HG03196 (cell line): ENCODE results near the gene THRAP3.
"Not testable (repeated sequence)": the region's sequence is repeated elsewhere in the genome, so short reads cannot be mapped to it uniquely, and the experiment has no call there.

Source experiments
- ATAC-seq: cut with Tn5 transposase; IDR thresholded peaks from one replicate; pipeline ENCODE4 v1.9.1; 2021; ENCODE audit not compliant: unreplicated experiment

The THRAP3 gene, protein sequence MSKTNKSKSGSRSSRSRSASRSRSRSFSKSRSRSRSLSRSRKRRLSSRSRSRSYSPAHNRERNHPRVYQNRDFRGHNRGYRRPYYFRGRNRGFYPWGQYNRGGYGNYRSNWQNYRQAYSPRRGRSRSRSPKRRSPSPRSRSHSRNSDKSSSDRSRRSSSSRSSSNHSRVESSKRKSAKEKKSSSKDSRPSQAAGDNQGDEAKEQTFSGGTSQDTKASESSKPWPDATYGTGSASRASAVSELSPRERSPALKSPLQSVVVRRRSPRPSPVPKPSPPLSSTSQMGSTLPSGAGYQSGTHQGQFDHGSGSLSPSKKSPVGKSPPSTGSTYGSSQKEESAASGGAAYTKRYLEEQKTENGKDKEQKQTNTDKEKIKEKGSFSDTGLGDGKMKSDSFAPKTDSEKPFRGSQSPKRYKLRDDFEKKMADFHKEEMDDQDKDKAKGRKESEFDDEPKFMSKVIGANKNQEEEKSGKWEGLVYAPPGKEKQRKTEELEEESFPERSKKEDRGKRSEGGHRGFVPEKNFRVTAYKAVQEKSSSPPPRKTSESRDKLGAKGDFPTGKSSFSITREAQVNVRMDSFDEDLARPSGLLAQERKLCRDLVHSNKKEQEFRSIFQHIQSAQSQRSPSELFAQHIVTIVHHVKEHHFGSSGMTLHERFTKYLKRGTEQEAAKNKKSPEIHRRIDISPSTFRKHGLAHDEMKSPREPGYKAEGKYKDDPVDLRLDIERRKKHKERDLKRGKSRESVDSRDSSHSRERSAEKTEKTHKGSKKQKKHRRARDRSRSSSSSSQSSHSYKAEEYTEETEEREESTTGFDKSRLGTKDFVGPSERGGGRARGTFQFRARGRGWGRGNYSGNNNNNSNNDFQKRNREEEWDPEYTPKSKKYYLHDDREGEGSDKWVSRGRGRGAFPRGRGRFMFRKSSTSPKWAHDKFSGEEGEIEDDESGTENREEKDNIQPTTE

GRCh38 chr1:36223996-36224536, at the start of gene THRAP3:
Gene THRAP3, plus strand, starts transcription at chr1:36224443. Its CDS starts 58,121 bp downstream, at chr1:36282564.
- peak; percentile 94 for ATAC-seq

GRCh38 chr1:36174713-36175112, 49.5 kb upstream of the THRAP3 start:
- no peak for ATAC-seq

DNA sequence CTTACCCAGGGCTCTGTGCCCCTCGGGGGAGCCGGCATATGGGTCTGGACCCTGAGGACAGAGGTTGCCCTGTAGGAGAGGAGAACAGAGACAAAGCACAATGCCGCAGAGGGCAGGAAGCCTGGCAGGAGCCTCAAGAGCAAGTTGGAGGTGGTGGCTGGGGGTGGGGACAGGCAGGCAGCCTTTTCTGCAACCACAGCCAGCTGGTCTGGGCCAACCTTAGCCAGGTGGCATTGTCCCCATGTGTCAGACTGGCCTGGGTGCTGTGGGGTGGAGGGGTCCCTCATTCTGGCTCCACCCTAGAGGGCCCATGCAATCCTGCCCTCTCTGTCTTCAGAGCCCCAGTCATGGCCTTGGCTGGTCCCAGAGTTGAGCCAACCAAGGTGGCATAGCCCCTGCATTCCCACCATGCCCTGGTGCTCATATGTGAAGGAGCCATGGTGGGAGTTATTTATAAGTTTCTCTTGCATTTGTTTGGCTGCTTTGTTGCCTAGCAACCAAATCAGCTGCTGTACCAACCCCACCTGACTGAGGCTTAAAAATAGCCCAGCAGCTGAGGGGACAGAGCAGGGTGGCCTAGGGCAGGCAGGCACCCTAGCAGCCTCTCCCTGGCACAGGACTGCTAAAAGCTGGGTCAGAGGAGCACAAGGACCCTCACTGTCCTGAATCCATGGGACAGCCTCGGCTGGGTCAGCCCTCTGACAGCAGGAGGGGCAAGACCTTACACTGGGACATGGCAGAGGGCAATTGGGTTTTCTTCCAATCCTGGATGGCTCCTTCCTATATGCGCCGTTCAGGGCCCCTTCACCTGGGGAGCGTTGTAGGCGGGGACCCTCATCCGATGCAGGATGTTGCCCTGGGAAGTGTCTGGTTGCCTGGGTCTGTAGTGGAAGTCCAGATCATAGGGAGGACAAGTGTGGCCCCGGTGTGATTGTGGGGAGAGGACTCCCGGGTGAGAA, 48.8 kb upstream of the THRAP3 start:
- ATAC-seq = no peak

DNA sequence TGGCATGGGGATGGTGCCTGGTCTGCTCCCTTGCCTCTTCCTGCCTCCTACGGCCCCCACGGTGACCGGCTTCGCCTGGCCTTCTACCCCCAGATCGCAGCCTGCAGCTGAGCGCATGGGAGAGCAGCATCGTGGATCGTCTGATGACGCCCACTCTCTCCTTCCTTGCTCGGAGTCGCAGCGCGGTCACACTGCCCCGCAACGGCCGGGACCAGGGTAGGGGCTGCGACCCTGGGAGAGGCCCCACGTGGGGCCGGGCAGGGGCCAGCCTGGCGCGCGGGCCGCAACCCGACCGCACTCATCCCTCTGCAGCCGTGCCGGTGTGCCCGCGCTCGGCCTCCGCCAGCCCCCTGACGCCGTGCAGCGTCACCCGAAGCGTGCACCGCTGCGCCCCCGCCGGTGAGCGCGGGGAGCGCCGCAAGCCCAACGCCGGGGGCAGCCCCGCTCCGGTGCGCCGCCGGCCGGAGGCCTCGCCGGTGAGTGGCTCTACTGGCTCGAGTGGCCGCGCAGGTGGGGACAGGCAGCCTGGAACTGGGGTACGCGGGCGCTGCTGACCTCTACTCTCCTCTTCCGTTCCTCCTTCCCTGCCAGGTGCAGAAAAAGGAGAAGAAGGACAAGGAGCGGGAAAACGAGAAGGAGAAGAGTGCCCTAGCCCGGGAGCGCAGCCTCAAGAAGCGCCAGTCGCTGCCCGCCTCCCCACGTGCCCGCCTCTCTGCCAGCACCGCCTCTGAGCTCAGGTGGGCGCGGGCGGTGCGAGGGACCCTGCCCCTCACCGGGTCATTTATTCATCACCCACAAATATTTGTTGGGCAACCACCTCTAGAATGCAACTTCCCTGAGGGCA, 47.9 kb upstream of the THRAP3 start:
- ATAC-seq = no peak

DNA sequence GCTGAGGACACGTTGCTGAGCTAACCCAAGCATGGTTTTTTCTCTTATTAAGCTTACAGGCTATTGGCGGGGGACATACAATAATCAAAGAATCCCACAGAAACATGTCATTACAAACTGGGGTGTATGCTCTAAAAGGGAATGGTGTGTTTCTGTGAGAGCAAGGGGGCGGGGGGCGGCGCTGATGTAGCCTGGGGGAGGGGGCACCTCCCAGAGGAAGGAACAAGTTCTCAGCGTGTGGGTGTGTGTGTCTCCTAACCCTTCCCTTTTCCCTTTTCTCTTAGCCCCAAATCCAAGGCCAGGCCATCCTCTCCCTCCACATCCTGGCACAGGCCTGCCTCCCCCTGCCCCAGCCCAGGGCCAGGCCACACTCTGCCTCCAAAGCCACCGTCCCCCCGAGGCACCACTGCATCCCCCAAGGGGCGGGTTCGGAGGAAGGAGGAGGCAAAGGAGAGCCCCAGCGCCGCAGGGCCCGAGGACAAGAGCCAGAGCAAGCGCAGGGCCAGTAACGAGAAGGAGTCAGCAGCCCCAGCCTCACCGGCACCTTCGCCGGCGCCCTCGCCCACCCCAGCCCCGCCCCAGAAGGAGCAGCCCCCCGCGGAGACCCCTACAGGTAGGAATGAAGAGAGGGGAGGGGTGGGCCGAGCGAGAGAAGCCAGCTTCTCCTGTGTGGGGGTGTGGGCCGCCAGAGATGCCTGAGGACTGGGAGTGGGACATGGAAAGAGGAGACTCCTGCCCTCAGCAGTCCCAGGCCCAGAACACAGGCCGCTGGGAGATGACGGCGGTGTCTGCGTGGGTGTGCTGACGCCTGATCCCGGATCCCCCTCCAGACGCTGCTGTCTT, 46.4 kb upstream of the THRAP3 start:
- ATAC-seq = no peak

- no peak for ATAC-seq
Observed at GRCh38 chr1:36178471-36179219, 45.6 kb upstream of the THRAP3 start.

GRCh38 chr1:36179220-36179600, 45.0 kb upstream of the THRAP3 start:
- no peak for ATAC-seq

GRCh38 chr1:36182734-36183133, 41.5 kb upstream of the THRAP3 start:
- no peak for ATAC-seq

DNA sequence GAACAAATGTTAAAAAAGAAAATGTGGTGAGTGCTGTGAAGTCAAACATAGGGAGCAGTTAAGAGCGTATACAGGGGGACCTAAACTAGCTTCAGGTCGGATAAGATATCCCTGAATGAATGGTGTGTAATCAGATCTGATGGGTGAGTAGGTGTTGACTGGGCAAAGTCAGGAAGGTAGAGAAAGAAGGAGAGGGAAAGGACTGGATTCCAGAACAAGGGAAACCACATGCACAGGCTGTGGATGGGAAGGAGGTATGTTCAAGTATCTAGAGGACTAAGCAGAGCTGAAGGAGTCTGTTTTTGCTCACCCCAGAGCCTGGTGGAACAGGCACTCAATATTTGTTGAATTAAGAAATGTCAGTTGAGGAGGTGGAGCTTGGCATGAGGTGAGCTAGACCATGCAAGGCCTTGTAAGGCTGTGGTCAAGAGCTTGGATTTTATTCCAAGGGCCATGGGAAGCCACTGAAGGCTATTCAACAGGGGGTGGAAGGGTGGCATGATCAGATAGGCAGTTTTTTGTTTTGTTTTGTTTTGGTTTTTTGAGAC, 40.9 kb upstream of the THRAP3 start:
- ATAC-seq = no peak

DNA sequence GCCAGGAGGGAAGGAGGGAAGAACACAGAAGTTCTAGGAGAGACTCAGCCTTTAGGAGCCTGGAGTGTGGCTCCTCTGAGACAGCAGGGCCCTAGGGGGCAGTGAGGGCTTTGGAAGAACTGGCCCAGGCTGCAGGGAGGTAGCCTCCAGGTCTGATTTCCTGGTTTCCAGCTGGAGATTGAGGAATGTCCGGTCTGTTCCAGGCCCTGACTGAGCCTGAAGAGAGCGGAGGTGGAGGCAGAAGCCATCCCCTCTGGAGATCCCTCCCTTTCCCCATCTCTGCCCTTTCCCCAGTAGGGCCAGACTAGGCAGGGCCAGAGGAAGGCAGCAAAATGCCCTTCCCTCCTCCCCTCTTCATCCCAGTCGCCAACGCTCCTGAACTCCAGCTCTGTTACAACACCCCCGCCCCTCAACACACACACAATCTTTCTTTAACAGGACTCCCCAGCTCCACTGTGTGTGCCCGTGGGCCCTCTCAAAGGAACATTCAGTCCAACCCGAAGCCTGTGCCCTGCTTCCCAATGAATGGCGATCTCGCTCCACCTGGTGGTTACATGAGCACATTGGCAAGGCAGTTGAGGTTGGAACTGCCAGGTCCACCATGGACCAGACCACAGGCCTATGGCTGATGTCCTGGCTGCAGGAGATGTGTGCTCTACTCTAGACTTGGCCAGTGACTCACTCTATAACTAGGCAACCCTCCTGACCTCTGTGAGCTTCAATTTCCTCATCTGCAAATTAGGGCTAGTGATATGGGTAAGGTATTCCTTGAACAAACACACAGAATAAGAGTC, 36.2 kb upstream of the THRAP3 start:
- peak; percentile 66 for ATAC-seq

DNA sequence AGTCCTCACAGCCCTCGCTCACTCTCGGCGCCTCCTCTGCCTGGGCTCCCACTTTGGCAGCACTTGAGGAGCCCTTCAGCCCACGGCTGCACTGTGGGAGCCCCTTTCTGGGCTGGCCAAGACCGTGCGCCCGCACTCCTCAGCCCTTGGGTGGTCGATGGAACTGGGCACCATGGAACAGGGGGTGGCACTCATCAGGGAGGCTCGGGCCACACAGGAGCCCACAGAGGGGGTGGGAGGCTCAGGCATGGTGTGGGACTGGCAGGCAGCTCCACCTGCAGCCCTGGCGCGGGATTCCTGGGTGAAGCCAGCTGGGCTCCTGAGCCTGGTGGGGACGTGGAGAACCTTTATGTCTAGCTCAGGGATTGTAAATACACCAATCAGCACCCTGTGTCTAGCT, 27.4 kb upstream of the THRAP3 start:
- ATAC-seq = not testable (repeated sequence)

DNA sequence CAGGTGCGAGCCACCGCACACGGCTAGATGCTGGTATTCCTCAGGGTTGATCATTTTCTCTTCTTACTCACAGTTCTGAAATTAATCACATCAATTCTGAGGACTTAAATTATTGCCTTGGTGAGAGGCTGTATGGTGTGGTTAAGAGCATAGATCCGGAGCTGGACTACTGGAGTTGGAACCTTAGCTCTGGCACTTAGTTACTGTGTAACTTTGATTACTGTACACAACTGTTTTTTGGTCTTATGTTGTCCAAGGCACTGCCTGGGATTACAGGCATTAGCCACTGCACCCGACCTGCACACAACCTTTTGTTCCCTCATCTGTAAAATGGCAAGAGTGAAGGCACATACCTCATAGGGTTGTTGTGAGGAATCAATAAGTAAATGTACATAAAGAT, 25.6 kb upstream of the THRAP3 start:
- ATAC-seq = no peak

GRCh38 chr1:36199934-36200741, 24.1 kb upstream of the THRAP3 start:
- ATAC-seq = no peak

DNA sequence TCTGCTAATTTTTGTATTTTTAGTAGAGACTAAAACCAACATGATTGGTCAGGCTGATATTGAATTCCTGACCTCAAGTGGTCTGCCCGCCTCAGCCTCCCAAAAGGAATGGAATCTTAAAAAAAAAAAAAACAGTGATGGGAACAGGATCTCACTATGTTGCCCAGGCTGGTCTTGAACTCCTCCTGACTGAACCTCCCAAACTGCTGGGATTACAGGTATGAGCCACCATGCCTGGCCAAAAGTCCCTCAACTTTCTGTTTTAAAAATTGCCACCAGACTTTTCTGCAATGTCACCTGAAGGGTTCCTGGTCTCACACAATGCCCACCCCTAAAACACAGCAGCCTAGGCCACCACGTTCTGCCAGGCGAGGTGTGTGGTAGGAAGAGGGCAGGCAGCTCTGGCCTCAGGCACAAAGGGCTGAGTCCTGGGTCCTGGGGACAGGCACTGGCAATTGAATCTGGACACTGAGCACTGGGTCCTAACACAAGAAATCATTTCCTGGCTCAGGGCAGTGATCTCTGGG, 21.2 kb upstream of the THRAP3 start:
- no peak for ATAC-seq

- no peak for ATAC-seq
Observed at GRCh38 chr1:36203554-36204346, 20.5 kb upstream of the THRAP3 start.
